B cell (primary cell): Measurements from ENCODE around the gene NVL. TPM values are rescaled to one million over a fixed set of nuclear protein-coding genes. Genes with fewer than 3 reads are reported as not detected.

Experiments
- ATAC-seq: fragments of 200-7000 bp; cut with Tn5 transposase; one replicate; pipeline ENCODE4 v1.10.0; 2021; ENCODE audit warnings: low read depth, mild to moderate bottlenecking, moderate number of reproducible peaks, moderate library complexity
- CTCF ChIA-PET: fragments of 350-600 bp; sonication (Branson Sonifier 250); formaldehyde crosslinking; loops from one replicate; lab custom pipeline; 2021; ENCODE audit warnings: antibody characterized with exemption, inconsistent platforms; lab: Charles Lee
- POLR2A ChIA-PET: fragments of 350-600 bp; sonication (Branson Sonifier 250); formaldehyde crosslinking; loops from one replicate; lab custom pipeline; 2021; ENCODE audit warnings: antibody characterized with exemption; lab: Charles Lee
- DNase-seq: peaks from one replicate; pipeline ENCODE4 v3.0.0; 2013
- H2AFZ ChIP-seq: 2 replicates; pipeline ENCODE4 v1.6.1; 2012; ENCODE audit warnings: mild to moderate bottlenecking, low read depth, low read length; ENCODE audit not compliant: insufficient read depth, poor library complexity, severe bottlenecking
- H3K27ac ChIP-seq, 2 donors: 1 replicate in 1 of 2; 2 replicates in 1 of 2; pipeline ENCODE4 v1.5.1; 2012 to 2013; ENCODE audit warnings: low read length in 2 of 2, mild to moderate bottlenecking in 2 of 2, moderate library complexity in 1 of 2
- H3K27me3 ChIP-seq, 4 experiments: fragments of 200-600 bp in 1 of 4; sonication (generic) in 1 of 4; replicated peaks in 1 of 4; 1 replicate in 2 of 4; 2 replicates in 2 of 4; pipeline versions ENCODE4 v1.6.1 to v1.7.0; 2013 to 2016; ENCODE audit warnings: low read length in 3 of 4, mild to moderate bottlenecking in 2 of 4, mixed read lengths in 1 of 4, moderate library complexity in 1 of 4; ENCODE audit not compliant: insufficient read depth in 4 of 4, control insufficient read depth in 3 of 4; ENCODE audit errors: control extremely low read depth in 1 of 4
- H3K36me3 ChIP-seq, 2 experiments: replicated peaks in 1 of 2; 1 replicate in 1 of 2; 2 replicates in 1 of 2; pipeline versions ENCODE4 v1.6.1 to v1.7.1; 2013; ENCODE audit warnings: low read length in 1 of 2; ENCODE audit not compliant: insufficient read depth in 2 of 2, control insufficient read depth in 1 of 2; ENCODE audit errors: control extremely low read depth in 1 of 2, extremely low read depth in 1 of 2
- H3K4me1 ChIP-seq, 2 donors: fragments of 200-600 bp in 1 of 2; sonication (generic) in 1 of 2; 1 replicate in 1 of 2; 2 replicates in 1 of 2; pipeline versions ENCODE4 v1.5.1 to v1.6.1; 2013 to 2017; ENCODE audit warnings: low read length in 2 of 2; ENCODE audit not compliant: control insufficient read depth in 2 of 2, insufficient read depth in 2 of 2
- H3K4me2 ChIP-seq: replicated peaks from 2 replicates; pipeline ENCODE3; 2012; ENCODE audit warnings: mild to moderate bottlenecking, low read depth, low read length; ENCODE audit not compliant: poor library complexity, severe bottlenecking
- H3K4me3 ChIP-seq, 5 experiments: fragments of 200-600 bp in 1 of 5; sonication (generic) in 1 of 5; 1 replicate in 3 of 5; 2 replicates in 2 of 5; pipeline versions ENCODE4 v1.5.1 to v1.7.0; 2011 to 2016; ENCODE audit warnings: low read length in 4 of 5, mild to moderate bottlenecking in 4 of 5, low read depth in 2 of 5, control low read depth in 1 of 5, moderate library complexity in 1 of 5; ENCODE audit not compliant: insufficient read depth in 1 of 5; ENCODE audit errors: control extremely low read depth in 1 of 5, extremely low read depth in 1 of 5
- H3K79me2 ChIP-seq: fragments of 200-600 bp; sonication (generic); one replicate; pipeline ENCODE4 v1.6.0; 2016; ENCODE audit warnings: low read length; ENCODE audit not compliant: control insufficient read depth, insufficient read depth
- H3K9ac ChIP-seq: fragments of 200-600 bp; sonication (generic); 2 replicates; pipeline ENCODE4 v1.6.1; 2017; ENCODE audit warnings: mild to moderate bottlenecking, low read length, moderate library complexity
- H3K9me3 ChIP-seq, 3 donors: one replicate each; pipeline versions ENCODE4 v1.6.1 to v1.7.1; 2013; ENCODE audit warnings: low read length in 2 of 3; ENCODE audit not compliant: control insufficient read depth in 2 of 3, insufficient read depth in 1 of 3; ENCODE audit errors: control extremely low read depth in 1 of 3
- H4K20me1 ChIP-seq: 2 replicates; pipeline ENCODE4 v1.6.0; 2012; ENCODE audit warnings: mild to moderate bottlenecking, low read length; ENCODE audit not compliant: insufficient read depth, control insufficient read depth, poor library complexity, severe bottlenecking
- H3K27ac Mint-ChIP-seq: one replicate; pipeline ENCODE4 v1.8.0; 2021; ENCODE audit warnings: mixed read lengths
- H3K27me3 Mint-ChIP-seq: one replicate; pipeline ENCODE4 v1.8.0; 2021; ENCODE audit warnings: mixed read lengths
- H3K4me1 Mint-ChIP-seq: one replicate; pipeline ENCODE4 v1.8.0; 2021; ENCODE audit warnings: mixed read lengths
- H3K4me3 Mint-ChIP-seq: one replicate; pipeline ENCODE4 v1.8.0; 2021; ENCODE audit warnings: mixed read lengths
- H3K9me3 Mint-ChIP-seq: one replicate; pipeline ENCODE4 v1.8.0; 2022; ENCODE audit warnings: mixed read lengths; ENCODE audit not compliant: insufficient read depth
- CTCF ChIP-seq: fragments of 200-600 bp; IDR thresholded peaks from one replicate; pipeline ENCODE4 v1.8.0; 2022; ENCODE audit warnings: antibody characterized with exemption, mild to moderate bottlenecking
- EZH2 ChIP-seq: IDR thresholded peaks from 2 replicates; pipeline ENCODE4 v1.6.1; 2012; ENCODE audit warnings: borderline replicate concordance, low read depth, mild to moderate bottlenecking, moderate library complexity, low read length; ENCODE audit not compliant: insufficient read depth, poor library complexity, severe bottlenecking
- WGBS: methylation state at CpG from one replicate; pipeline ENCODE4 v1.1.5; 2013; ENCODE audit warnings: missing lambda C conversion rate; ENCODE audit not compliant: insufficient coverage; 5-methylcytosine and 5-hydroxymethylcytosine counted together
- intact Hi-C: fragments of 100-400 bp; cut with micrococcal nuclease; formaldehyde crosslinking; loops from one replicate; pipeline ENCODE4 v1.10.0; 2022
- polyA plus RNA-seq: library from polyadenylated mRNA; depleted of rRNA; stranded (reverse); fragments of >200 nt; gene quantifications from 2 replicates; pipeline ENCODE4 v1.2.3, GENCODE V29; 2012
- total RNA-seq, 2 donors: library from RNA; stranded (reverse); fragments of 120-200 nt in 1 of 2; gene quantifications; 1 replicate in 1 of 2; 2 replicates in 1 of 2; pipeline versions ENCODE4 v1.2.3 to v1.2.4, GENCODE V29; 2013 to 2022

The NVL gene
- total and polyA plus RNA-seq, 2 donors (not counting 1 experiment from before 2014, with no cell fraction given), result 28.1 to 45.5 TPM

GRCh38 chr1:224180783-224181452 lies 149.1 kb downstream of the NVL start:
- DNase-seq (no peak), ATAC-seq (no peak)
- H3K79me2 ChIP-seq, result peaks cover 29% of the 10 kb centered on the region
- H4K20me1 ChIP-seq, result peaks cover 25% of the 10 kb centered on the region
- H3K27ac ChIP-seq, result no peak overlapping the region
- H2AFZ ChIP-seq, result no peak overlapping the region
- ChIA-PET CTCF (interaction anchor here (0.8 to 2.7 kb wide), 2 partner anchors 11 to 65 kb away, joined by 3 to 20 read pairs; no protein-coding TSS in a partner anchor), POLR2A (interaction anchor here (0.7 to 2.8 kb wide), 2 partner anchors 12 to 122 kb away, joined by 4 to 19 read pairs; no protein-coding TSS in a partner anchor)
- Mint-ChIP-seq H3K4me1 (peaks cover 28% of the 10 kb centered on the region), H3K4me3 (peak overlapping the region; percentile 8), H3K27me3 (no peaks in the 10 kb centered on the region), H3K9me3 (no peaks in the 10 kb centered on the region), H3K27ac (peak overlapping the region; percentile 5)
- peaks cover 0 to 1% of the 10 kb centered on the region in 2 experiments for H3K36me3 ChIP-seq
- H3K4me1 ChIP-seq, result peaks cover 30 to 35% of the 10 kb centered on the region in 2 donors
- TF ChIP-seq CTCF (no peak), EZH2 (no peak)
- no peak overlapping the region for H3K9ac ChIP-seq
- intact Hi-C loops, result loop anchor here (5.0 kb wide), 1 partner anchor 96 kb away; no protein-coding TSS in a partner anchor
- peaks cover 0 to 2% (median 0%) of the 10 kb centered on the region in 3 donors for H3K9me3 ChIP-seq
- WGBS, result 99% methylated on average over 9 of the region's 11 CpGs
- no peak overlapping the region for H3K4me3 ChIP-seq
- H3K4me2 ChIP-seq, result no peak overlapping the region
- no peaks in the 10 kb centered on the region for H3K27me3 ChIP-seq

GRCh38 chr1:224178894-224179293 lies 151.1 kb downstream of the NVL start:
- POLR2A ChIA-PET, result no interaction called here
- no peak for ATAC-seq
- TF ChIP-seq EZH2 (no peak), CTCF (no peak)
- peaks cover 18% of the 10 kb centered on the region for H3K4me1 Mint-ChIP-seq
- Histone ChIP-seq H2AFZ (no peak overlapping the region), H3K79me2 (peaks cover 8% of the 10 kb centered on the region), H3K4me1 (peaks cover 14 to 15% of the 10 kb centered on the region in 2 donors), H3K9ac (no peak overlapping the region), H3K36me3 (no peaks in the 10 kb centered on the region), H3K4me3 (no peak overlapping the region), H3K27me3 (no peaks in the 10 kb centered on the region), H3K27ac (no peak overlapping the region), H3K9me3 (no peaks in the 10 kb centered on the region), H3K4me2 (no peak overlapping the region), H4K20me1 (peaks cover 5% of the 10 kb centered on the region)
- peaks cover 3% of the 10 kb centered on the region for H3K27me3 Mint-ChIP-seq
- intact Hi-C loops, result no loop called here
- H3K27ac Mint-ChIP-seq, result no peak overlapping the region
- no peaks in the 10 kb centered on the region for H3K9me3 Mint-ChIP-seq
- no peak overlapping the region for H3K4me3 Mint-ChIP-seq
- no peak for DNase-seq
- WGBS, result no CpG with 5 or more reads among the region's 5 CpGs
- CTCF ChIA-PET, result interaction anchor here (0.6 to 1.3 kb wide), 2 partner anchors 8 to 190 kb away, joined by 3 read pairs; no protein-coding TSS in a partner anchor
